GF-D8 (cell line): ENCODE results near the gene ADAMTSL1.

ENCODE experiments used
- DNase-seq: peaks from one replicate; lab custom pipeline; 2025; lab: John Stamatoyannopoulos, UW

The ADAMTSL1 gene

DNA sequence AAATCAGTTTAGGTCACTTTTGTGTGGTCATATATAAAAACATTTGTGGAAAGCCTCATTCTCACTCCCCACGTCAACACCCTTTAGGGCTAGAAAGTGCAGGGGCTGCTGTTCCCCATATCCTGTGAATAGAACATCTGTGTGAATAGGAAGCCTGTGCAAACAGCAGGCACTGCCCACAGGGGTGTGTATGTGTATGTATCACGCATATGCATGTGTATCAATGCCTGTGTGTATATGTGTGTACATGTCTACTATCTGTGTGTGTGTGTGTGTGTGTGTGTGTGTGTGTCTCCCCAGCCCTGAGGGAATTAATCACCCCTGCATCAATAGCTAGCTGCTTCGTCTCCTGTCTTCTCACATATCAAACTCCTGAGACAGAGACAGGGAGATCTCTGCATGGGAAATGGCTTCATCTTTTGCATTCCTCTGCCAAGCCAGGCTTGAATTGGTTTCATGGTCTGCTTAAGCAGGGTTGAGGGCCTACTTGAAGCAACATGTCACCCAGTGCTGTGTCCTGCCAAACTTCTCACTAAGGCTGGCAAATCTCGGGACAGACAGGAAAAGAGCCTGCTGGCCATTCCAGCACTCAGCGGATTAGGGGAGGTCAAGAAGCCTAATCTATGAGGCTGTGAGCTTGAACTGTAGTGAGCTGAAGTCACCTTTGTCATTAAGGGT, 265.8 kb downstream of the ADAMTSL1 start:
- DNase-seq, result no peak

DNA sequence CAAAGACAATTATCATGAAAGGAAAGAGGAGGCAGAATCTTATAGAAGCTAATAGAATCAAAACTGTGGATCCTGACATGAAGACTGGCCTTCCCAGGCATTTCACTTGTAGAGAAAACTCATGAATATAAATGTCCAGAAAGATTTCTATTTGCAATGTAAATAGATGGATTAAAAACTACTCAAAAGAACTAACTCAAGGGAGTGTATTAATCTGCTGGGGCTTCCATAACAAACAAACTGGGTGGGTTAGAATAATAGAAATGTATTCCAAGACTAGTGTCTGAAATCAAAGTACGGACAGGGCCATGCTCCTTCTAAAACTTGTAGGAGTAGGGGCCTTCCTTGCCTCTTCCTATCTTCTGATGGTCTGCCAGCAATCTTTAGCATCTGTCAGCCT, 267.4 kb downstream of the ADAMTSL1 start:
- no peak for DNase-seq

DNA sequence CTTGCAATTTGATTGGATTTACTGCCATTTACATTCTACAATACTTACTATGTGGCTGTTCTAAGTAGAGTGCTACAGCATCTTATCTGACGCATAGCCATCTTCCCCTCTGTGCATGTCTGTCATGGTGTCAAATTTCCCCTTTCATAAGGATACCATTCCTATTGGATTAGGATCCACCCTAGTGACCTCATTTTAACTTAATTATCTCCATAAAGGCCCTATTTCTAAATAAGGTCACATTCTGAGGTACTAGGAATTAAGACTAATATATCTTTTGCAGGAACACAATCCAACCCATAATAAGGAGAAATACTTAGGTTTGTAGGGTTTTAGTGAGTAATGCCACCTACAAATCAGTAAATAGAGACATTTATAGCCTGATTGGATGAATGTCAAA, 268.0 kb downstream of the ADAMTSL1 start:
- DNase-seq, result no peak

DNA sequence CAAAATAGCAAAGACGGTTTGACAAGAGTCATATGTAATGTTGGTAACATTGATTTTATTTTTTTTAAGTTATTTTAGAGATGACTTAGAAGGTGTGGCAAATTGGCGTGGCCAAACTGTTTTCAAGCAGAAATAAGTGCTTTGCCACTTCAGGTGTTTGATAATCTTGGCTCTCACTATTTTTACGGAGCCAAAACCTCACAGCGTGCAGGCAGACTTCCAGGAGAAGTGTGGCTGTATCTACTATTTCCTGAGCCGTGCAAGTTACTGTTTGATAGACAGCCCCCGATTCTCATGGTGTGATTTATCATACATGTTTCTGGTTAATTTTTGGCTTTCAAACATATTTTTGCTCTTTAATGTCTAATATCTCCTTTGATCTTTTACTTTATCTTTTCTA, 269.5 kb downstream of the ADAMTSL1 start:
- no peak for DNase-seq

DNA sequence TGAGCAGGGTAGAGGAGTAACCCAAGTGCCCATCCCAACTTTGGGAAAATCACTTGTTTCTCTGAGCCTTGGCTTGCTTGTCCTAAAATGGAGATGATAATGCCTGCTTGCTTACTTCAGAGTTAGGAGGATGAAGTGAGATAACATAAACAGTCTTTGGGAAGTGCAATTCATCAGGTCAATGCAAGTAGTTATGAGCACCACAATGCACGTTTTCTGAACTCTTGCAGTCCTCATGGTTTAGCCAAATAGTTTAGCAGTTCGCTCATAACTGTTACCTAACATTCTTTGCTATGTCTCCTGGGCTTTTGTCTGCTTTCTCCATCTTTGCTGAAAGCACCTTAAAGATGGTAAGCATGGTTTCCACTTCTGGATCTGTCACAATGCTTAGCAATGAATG, 270.0 kb downstream of the ADAMTSL1 start:
- no peak for DNase-seq

DNA sequence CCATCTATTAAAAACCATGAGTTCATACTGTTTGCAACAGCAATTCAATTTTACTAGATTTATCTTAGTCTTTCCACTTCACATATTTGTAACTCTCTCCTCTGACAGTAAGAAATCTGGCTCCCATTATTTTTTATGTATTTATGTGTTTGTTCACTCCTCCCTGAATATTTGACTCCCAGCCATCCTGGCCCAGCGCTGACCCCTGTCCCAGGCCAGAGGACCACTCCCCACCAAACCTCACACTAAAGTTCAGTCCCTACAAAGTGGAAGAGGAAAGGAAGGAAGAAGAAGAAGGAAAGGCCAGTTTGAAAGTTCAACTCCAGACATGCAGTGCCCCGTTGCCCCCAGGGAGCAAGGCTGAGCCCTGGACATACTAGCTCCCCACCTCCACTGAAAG, 271.8 kb downstream of the ADAMTSL1 start:
- no peak for DNase-seq

DNA sequence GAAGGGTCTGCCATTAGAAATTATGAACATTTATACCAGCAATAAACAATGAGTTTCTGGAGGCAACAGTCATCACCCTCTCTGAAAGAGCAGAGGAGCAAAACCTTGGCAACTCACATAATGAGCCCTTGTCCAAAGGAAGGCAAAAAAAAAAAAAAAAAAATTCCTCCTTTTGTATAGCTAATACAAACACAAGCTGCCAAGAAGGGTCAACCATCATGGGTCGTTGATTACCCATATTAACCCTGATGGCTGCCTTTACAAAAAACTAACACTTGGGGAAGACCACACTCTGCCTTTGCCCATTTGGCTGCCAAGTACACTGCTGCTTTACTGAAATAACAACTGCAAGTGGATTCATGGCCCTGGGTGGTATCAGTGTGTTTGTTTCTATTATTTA, 272.7 kb downstream of the ADAMTSL1 start:
- no peak for DNase-seq

DNA sequence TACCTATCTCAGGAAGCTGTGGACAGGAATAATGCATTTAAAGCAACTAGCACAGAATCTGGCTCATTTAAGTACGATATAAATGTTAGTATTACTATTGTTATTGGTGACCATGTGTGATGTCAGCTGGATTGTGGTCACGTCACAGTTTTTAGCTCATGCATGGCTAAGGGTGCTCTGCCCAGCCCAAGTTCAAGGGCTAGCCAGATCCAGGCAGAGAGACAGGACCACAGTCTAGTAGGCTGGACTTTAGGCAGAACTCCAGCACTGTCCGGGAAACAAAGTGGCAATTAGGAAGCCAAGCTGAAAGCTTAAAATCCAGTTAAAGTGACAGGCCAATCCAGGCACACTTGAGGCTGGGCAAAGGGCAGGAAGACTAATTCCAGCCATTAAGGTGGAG, 273.6 kb downstream of the ADAMTSL1 start:
- DNase-seq, result no peak

DNA sequence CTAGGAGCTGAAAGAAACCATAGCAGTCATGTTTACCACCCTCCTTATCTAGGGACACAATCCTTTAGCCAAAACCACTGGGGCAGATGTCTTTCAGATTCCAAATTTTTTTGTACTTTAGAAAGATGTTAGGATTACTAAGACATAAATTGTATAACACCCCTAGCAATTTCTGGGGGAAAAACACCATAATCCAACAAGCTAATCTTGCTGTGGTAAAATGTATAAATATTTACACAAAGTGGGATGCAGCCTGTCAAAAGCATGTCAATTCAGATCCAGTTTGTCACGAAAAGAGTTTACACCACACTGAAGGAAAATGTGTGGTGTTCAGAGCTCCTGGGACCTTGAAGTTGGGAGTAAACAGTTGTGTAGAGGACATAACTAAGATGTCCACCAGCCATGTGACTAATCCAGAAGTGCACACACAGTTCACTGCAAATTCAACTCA, 274.3 kb downstream of the ADAMTSL1 start:
- DNase-seq, result no peak

DNA sequence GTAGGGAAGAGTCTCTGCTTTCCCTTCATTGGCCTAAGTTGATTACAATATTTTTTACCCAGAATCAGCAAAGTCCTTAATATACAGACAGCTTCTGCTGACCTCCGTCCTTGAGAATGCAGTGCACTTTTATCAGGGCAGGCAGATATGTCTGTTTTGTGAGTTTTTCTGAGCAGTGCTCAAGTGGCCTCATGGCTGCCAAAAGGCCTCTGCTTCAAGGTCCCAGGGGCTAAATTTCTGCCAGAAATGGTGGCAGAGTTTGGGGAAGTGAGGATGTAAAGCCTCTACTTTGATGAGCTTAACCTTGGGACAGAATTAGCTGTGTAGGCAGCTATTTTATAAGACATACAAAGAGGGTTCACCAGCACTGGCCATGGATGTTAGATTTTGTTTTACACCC, 275.8 kb downstream of the ADAMTSL1 start:
- no peak for DNase-seq

DNA sequence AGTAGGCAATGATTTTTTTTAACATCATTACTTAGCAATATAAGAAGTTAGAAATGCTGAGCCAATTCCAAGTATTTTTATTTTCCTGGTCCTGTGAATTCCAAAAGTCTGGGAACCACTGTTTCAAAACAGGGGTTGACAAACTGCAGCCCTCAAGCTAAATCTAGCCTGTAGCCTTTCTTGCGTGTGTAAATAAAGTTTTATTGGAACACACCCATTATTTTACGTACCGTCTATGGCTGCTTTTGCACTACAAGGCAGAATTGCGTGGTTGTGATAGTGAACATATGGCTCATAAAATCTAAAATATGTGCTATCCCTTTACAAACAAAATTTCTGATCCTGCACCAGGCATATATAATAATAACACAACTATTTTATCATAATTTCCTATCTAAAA, 280.0 kb downstream of the ADAMTSL1 start:
- no peak for DNase-seq

DNA sequence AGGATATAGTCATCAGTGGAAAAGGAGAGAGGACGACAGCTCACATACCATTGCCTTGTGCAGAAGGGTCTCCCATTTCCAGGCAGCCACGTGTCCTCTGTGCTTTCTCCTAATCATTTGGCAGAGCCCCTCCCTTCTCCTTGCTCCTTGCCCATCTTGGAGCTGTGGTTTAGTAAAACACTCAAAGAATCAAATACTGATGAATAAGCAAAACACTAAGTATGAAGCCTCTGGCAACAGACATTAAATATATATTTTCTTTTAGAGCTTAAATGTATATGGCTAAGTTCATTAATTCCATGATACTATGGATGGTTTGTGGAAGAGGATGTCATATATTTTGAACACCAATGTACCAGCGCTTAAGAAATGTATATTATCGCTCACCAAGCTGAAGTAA, 280.6 kb downstream of the ADAMTSL1 start:
- no peak for DNase-seq

DNA sequence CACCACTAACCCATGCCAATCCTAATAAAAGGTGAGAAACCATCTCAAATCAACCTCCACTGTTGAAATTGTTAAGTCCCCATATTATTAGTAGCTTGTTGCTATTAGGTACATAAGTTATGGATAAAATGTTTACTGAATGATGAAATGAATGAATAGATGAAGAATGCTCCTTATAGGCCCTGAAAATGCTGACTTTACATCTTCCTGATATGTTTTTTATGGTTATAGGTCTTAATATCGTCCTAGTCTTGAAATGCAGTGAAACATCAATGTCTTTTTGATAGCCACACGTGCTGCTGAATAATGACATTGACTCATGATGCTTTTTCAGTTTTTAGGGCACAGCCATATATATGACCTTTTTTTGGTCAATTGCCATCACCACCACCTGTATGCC, 281.3 kb downstream of the ADAMTSL1 start:
- DNase-seq, result no peak

DNA sequence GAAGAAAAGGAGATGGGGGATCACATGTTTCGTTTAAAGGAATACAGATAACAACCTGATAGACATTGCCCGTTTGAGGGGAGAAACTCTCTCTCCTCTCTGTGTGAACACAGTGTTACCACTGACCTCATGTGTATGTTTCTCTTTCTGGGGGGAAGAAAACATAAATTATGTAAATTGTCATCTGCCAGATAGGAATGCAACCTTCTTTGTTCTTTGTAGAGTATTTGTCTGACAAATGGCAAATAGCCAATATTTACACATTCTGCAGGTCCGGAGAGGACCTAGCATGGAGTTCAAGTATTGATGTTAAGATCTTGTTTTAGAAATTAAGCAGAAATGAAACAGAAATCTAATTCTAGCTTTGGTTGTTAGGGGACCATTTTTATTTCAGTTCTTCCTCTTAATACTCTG, 282.8 kb downstream of the ADAMTSL1 start:
- DNase-seq, result no peak

DNA sequence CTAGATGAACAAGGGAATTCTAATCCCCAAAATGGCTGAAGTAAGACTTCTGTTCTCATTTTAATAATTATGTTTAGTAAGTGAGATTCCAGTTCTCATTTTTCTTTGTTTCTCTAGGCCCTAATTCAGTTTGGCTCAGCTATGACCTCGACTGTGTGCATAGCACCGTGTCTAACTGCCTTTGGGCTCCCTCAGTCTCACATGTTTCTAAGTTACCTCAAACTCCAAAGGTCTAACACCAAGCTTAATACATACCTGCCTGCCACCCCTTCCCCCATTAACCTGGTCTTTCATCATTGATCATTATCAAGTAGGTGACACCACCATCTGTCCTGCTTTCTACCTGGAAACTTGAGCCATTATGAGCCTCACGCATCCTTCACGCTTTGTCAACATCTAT, 285.9 kb downstream of the ADAMTSL1 start:
- no peak for DNase-seq

DNA sequence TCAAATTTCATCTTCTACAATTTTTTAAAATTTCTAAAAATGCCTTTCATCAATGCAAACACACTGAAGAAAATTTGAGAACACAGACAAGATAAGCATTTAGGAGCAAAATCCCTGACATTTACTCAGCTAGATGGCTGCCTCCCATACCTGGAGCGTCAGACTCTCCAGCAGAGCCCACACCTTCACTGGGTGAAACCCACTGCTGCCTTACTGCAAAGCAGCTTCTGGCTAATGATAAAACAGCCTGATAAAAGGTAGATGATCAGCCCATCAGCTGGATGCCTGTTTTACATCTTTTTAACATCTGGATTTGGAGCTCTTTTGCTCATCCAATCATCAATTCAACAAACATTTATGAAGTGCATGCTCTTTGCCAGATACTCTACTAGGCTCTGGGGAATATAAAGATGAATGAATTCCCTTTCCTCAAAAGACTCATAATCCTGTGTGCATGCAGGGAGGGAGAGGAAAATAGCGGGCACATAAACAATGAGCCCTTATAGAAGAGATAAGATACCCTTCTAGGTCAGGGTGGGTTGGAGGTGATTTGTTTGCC, 287.9 kb downstream of the ADAMTSL1 start:
- no peak for DNase-seq

DNA sequence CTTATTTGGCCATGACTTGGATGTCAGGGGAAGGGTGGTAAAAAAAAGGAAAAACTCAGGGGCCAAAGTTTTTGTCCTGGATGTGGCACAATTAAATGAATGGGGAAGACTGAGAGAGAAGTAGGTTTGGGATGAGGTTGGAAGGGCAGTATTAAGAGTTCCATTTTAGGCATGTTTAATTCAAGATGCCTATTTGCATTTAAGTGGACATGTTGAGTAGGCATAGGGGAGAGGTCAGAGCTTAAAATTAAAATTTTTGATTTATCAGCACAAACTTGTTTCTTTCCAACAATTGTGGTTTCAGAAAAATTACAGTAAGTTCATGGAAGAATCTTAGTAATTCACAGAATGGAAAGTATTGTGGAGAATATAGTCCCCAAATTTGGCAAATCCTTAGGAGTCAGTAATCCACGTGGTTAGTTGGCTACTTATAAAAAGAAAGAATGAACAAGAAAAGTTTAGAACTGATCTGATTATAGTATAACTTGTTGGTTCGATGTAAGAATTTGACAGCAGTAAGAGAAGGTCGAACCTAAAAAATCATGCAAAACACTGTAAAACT, 293.1 kb downstream of the ADAMTSL1 start:
- no peak for DNase-seq

DNA sequence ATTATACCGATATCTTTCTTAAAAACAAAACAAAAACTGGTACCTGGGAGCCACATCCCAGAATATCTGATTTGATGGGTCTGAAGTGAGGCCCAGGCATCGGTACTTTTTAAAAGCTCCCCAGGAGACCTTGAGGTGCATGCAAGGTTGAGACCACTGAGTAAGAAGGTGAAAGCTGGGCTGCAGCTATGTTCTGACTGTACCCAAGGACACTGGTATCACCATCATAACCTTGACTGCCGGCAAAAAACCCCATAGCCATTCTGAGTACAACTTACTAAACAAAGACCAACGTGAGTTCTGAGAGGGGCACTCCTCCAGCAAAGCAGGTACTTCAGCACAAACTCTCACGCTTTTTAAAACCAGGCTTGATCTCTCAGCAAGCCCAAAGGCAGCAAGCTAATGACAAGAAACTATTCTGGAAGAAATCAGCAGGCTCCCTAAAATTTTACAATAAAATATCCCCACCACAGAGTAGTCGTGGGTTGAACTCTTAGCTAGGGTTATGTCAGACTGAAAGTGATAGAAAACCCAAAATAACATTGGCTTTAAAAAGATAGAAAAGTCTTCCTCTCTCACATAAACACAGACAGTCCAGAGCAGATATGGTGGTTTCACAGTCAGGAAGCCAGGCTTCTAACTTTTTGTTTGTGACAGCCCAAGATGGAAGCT, 295.1 kb downstream of the ADAMTSL1 start:
- no peak for DNase-seq

DNA sequence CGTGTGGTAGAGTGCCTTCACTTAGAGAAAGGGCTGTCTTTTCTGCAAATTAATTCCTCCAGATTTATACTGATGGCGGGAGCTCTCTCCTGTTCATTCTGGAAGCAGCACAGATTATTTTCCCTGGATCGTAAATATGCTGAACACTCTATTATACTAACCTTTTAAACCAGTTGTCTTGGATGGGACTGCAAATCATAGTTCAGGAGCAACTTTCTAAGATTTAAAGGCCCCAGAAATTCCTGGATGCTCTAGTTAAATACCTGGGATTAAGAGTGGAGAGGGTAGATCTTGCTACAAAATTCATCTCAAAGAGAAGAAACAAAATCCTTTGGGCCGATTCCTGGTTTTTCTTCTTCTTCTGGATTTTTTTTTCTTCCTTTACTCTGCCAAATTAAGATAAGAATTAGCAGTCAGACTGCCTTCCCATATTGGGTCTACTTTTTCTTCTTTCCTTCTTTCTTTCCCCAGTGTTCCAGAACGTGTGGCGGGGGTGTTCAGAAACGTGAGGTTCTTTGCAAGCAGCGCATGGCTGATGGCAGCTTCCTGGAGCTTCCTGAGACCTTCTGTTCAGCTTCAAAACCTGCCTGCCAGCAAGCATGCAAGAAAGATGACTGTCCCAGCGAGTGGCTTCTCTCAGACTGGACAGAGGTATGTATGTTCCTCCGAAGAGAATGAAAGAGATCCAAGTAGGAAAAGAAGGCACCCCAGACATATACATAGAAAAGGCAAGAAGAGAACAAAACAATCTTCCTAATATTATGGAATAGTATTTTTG, 296.4 kb downstream of the ADAMTSL1 start:
- DNase-seq, result no peak

DNA sequence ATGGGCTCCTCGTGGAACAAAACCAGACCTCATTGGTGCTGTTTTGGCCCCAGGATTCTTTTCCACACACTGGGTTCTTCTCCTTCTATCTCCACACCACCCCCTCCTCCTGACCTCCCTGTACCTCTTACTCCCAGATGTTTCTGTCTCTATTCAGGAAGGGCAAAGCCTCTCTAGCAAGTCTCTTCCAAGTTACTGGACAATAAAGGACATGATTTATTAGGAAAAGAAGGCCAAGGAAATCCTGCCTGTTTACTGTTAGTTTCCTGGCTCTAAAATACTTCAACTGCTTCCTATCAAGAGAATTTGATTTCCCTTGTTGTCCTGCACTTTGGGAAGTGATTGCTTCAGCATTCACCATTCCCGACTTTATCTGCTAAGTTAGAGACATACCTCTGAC, 297.1 kb downstream of the ADAMTSL1 start:
- no peak for DNase-seq

DNA sequence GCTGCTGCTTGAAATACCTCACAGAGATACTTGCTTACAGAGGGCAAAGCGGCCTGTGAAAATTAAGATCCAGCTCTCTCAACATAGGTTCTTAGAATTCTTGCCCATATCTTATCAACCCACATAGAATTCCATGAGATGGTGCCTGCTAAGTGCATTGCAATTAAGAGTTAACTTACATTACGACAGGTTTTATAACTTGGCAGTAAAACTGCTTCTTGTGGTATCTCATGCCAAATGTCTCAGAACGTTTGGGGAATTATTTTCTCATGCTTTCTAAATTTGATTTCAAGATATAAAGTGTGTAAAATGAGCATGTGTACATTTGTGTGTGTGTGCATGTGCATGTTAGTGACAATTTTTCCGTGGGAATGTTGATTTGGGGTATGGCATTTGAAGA, 297.8 kb downstream of the ADAMTSL1 start:
- DNase-seq, result no peak

DNA sequence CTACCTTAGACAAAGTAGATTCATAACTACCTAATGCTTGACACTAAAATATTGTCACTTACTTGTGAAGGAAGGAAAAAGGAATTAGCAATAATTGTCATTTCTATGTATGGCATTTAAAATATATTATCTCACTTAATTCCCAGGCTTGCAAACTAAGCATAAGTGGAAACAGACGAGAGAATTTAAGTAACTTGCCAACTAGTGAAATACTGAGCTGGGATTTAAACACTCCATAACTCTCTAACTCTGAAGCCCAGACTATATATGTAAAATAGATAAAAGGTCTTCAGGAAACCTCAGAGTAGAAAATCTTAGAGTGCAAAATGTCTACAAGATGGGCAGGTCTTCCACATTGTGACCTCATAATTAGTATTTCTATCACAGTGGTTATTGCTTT, 301.3 kb downstream of the ADAMTSL1 start:
- no peak for DNase-seq

DNA sequence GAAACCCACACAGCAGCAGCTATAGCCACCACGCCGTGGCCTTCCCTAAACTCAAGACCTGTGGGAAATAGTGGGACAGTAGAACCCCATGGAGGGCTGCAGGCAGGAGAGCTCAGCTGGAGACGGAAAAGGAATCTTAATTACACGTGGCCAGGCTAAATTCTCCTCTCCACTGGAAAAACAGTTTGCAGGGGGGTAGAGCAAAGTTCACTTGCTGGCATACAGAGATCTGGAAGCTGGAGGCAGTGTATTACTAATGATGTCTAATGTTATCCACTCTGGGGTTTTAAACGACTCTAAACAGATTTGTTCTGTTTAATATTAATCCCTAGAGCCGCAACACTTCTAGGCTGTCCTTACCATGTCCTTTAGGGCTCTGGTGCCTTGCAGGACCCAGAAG, 302.0 kb downstream of the ADAMTSL1 start:
- DNase-seq, result no peak
